NCI-H1105 treated with DMSO at 0.1 percent for 48 hours (cell line): ENCODE measurements around the gene CRISP2.

Experiments
- DNase-seq: peaks from one replicate; lab custom pipeline; 2025; lab: John Stamatoyannopoulos, UW

Gene CRISP2

GRCh38 chr6:49662231-49662891, 51.0 kb downstream of the CRISP2 start:
- DNase-seq: no peak

- DNase-seq: no peak
These were observed 59.4 kb downstream of the CRISP2 start for GRCh38 chr6:49653942-49654341.

- DNase-seq: no peak
These were observed 59.9 kb downstream of the CRISP2 start for GRCh38 chr6:49653438-49653837.

- no peak for DNase-seq
These were observed 62.1 kb downstream of the CRISP2 start for GRCh38 chr6:49651239-49651638.

- DNase-seq: no peak
These were observed 63.4 kb downstream of the CRISP2 start for GRCh38 chr6:49649988-49650387.

- no peak for DNase-seq
These were observed 65.3 kb downstream of the CRISP2 start for GRCh38 chr6:49648036-49648435.

GRCh38 chr6:49647476-49647875, 65.9 kb downstream of the CRISP2 start:
- no peak for DNase-seq

GRCh38 chr6:49646942-49647341, 66.4 kb downstream of the CRISP2 start:
- no peak for DNase-seq

- no peak for DNase-seq
These were observed 67.1 kb downstream of the CRISP2 start for GRCh38 chr6:49646130-49646824.

GRCh38 chr6:49645139-49645538, 68.2 kb downstream of the CRISP2 start:
- DNase-seq: no peak
